Esophagus (tissue), 2 donors: ENCODE data around the gene FBXO7. TPM values are rescaled to one million over a fixed set of nuclear protein-coding genes. Genes with fewer than 3 reads are reported as not detected.

Source experiments
- H3K27ac ChIP-seq, 2 donors: one replicate each; pipeline ENCODE4 v1.5.1; 2013; ENCODE audit warnings: low read depth in 2 of 2, mild to moderate bottlenecking in 2 of 2, inconsistent platforms in 1 of 2, low read length in 1 of 2, moderate library complexity in 1 of 2
- H3K27me3 ChIP-seq, 2 donors: one replicate each; pipeline ENCODE4 v1.6.1; 2013; ENCODE audit warnings: low read length in 2 of 2, control low read depth in 1 of 2, mild to moderate bottlenecking in 1 of 2; ENCODE audit not compliant: insufficient read depth in 2 of 2, control insufficient read depth in 1 of 2
- H3K36me3 ChIP-seq, 2 donors: one replicate each; pipeline ENCODE4 v1.6.1; 2013; ENCODE audit warnings: low read length in 1 of 2; ENCODE audit not compliant: control insufficient read depth in 2 of 2, insufficient read depth in 2 of 2
- H3K4me1 ChIP-seq, 2 donors: one replicate each; pipeline ENCODE4 v1.6.1; 2013; ENCODE audit warnings: low read length in 1 of 2; ENCODE audit not compliant: control insufficient read depth in 2 of 2, insufficient read depth in 2 of 2
- H3K4me3 ChIP-seq, 2 donors: one replicate each; pipeline ENCODE4 v1.5.1; 2013; ENCODE audit warnings: low read length in 2 of 2, mild to moderate bottlenecking in 2 of 2, low read depth in 1 of 2, moderate library complexity in 1 of 2
- H3K9me3 ChIP-seq, 2 donors: one replicate each; pipeline ENCODE4 v1.6.1; 2013; ENCODE audit warnings: mild to moderate bottlenecking in 2 of 2, low read depth in 1 of 2, low read length in 1 of 2, moderate library complexity in 1 of 2; ENCODE audit not compliant: control insufficient read depth in 2 of 2, insufficient read depth in 1 of 2
- WGBS, 2 donors: extraction: QIAGEN DNeasy Blood & Tissue Kit; methylation state at CpG; one replicate each; pipeline ENCODE4 v1.1.7; 2013; 5-methylcytosine and 5-hydroxymethylcytosine counted together
- polyA plus RNA-seq, 2 donors: library from polyadenylated mRNA; stranded (reverse); fragments of 200-250 nt; gene quantifications; one replicate each; pipeline ENCODE4 v1.2.3, GENCODE V29; 2013
- donor health status: healthy with polysubstance abuse.
- donor health status: Bipolar disorder and iron deficiency.

FBXO7 gene
- polyA plus RNA-seq, 2 donors = 15.0 to 33.5 TPM

DNA sequence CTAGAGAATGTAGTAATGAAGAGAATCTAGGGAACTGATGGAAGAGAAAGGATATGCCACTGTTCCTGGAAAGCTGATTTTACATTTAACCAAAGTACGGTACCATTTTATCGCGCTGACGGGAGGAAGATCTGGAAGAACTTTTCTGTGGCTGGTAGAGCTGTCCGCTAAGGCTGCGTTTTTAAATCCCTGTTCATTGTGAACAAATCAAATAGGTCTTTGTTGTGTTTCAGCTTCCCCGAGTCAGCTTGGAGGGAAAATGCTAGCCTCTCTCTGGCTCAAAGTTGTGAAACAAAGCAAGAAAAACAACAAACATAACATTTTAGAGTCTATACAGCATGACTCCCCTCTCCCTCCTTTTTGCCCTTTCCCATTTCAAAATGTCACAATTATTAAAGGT is 34.4 kb downstream of the FBXO7 start:
- Histone ChIP-seq H3K9me3 (no peaks in the 10 kb centered on the region), H3K36me3 (no peaks in the 10 kb centered on the region), H3K27ac (no peak overlapping the region), H3K4me1 (no peaks in the 10 kb centered on the region), H3K27me3 (no peaks in the 10 kb centered on the region), H3K4me3 (no peak overlapping the region)
- 88 to 91% methylated on average over 7 of the region's 7 CpGs for WGBS, 2 donors

DNA sequence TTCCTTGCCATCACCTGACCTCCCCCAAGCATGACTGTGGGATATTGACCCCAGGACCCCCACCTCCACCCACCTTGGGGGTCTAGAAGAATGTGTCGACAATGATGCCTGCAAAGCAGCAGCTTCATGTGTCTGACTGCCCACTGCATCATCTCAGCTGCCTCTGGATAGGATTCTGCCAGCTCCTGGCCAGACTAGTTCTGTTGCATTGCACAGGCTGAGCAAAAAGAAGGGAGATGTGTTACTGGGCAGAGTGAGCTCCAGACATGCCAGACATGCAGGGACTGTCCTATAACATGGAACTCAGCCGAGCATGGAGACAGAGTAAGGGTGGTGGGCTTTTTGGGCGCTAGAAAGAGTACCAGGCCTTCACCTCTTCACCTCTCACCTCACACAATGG is 36.7 kb downstream of the FBXO7 start:
- no peaks in the 10 kb centered on the region for H3K27me3 ChIP-seq
- 72 to 76% methylated on average over 3 of the region's 3 CpGs for WGBS, 2 donors
- H3K4me3 ChIP-seq = no peak overlapping the region
- H3K36me3 ChIP-seq = no peaks in the 10 kb centered on the region
- no peak overlapping the region for H3K27ac ChIP-seq
- H3K4me1 ChIP-seq = no peaks in the 10 kb centered on the region
- H3K9me3 ChIP-seq = no peaks in the 10 kb centered on the region

DNA sequence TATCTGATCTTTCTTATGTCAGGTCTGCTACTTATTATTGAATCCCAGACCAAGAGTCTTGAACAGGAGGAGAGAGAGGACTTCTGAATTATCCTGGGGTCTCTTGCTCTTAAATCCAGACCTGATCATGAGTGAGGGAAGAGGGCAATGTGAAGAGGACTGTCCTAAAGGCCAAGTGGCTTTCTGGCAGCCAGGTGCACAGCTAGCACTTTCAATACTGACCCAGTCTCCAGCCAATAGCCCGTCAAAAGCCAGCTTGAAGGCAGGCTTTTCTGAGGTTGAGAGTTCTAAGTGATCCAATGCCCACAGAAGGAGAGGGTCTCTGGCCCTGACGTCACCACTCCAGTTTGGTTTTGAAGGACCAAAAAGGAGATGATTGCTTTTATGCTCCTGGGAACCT is 37.2 kb downstream of the FBXO7 start:
- no peaks in the 10 kb centered on the region for H3K36me3 ChIP-seq
- no peaks in the 10 kb centered on the region for H3K4me1 ChIP-seq
- no peaks in the 10 kb centered on the region for H3K27me3 ChIP-seq
- 69 to 72% methylated on average over 2 of the region's 2 CpGs for WGBS, 2 donors
- no peak overlapping the region for H3K27ac ChIP-seq
- no peak overlapping the region for H3K4me3 ChIP-seq
- no peaks in the 10 kb centered on the region for H3K9me3 ChIP-seq

DNA sequence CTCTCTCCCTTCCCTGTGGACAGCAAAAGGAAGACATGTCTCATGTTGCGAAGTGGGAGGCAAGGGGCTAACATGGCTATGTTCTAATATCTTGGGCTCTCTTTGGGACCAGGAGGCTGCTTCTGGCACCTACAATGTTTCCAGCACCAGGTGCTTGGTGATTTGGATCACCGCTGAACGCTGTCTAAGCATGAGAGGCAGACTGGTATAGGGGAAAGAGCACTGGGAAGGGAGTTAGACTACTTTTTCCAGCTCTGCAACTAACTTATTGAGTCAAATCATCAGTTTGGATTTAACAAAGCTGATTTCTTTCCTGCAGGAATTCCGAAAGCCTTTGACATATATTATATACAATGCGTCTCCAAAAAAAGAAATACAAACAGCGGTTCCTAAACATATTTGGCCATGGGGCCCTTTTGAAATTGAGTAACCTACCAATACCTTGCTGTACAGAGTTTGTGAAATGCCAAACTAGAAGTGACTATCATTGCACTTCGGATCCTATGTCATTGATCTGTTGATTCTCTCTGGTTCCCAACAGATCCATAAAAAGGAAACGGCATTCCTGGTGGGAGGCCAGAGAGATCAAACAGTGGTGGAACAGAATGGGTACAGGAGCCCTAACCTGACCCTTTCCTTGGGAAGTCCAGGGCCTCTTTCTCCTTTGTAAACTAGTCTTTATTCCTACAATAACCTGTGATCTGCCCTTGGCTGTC is 37.8 kb downstream of the FBXO7 start:
- H3K36me3 ChIP-seq = no peaks in the 10 kb centered on the region
- no peaks in the 10 kb centered on the region for H3K9me3 ChIP-seq
- H3K27me3 ChIP-seq = no peaks in the 10 kb centered on the region
- WGBS, 2 donors = 87 to 94% methylated on average over 8 of the region's 8 CpGs
- no peak overlapping the region for H3K27ac ChIP-seq
- no peak overlapping the region for H3K4me3 ChIP-seq
- no peaks in the 10 kb centered on the region for H3K4me1 ChIP-seq

DNA sequence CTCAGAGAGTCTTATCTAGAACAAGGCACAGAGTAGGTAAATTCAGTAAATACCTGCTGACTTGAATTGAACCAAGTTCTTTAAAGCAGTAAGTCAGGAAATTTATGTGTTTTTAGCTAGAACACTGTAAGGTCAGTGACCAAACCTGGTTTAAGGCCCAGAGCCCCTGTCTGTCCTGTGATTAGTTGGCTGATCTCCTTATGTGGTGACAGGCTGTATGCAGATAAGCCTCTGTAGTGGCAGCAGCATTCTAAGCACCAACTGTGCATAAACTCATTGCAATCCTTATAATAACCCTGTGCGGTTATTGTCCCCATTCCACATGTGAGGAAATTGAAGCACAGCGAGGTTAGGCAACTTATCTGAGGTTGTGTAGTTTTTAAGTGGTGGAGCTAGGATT is 40.5 kb downstream of the FBXO7 start:
- Histone ChIP-seq H3K9me3 (no peaks in the 10 kb centered on the region), H3K27me3 (no peaks in the 10 kb centered on the region), H3K4me1 (no peaks in the 10 kb centered on the region), H3K4me3 (no peak overlapping the region), H3K27ac (no peak overlapping the region), H3K36me3 (no peaks in the 10 kb centered on the region)
- 98% methylated on average over 2 of the region's 2 CpGs for WGBS, 2 donors

DNA sequence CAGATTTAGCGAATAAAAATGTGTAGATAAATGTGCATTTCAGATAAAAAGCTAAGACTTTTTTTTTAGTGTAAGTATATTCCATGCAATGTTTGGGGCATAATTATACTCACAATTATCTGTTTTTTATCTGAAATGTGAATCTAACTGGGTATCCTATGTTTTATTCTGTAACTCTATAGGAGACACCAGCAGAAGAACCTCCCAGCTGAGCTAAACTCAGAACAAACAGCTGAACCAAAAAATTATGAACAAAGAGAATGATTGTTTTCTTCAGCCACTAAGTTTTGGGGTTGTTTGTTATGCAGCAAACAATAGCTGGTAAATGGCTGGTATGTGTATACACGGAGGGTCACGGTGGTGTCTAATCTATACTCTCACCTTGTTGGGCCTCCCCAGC is 42.9 kb downstream of the FBXO7 start:
- H3K4me1 ChIP-seq = no peaks in the 10 kb centered on the region
- 93 to 96% methylated on average over 3 of the region's 3 CpGs for WGBS, 2 donors
- H3K4me3 ChIP-seq = no peak overlapping the region
- no peaks in the 10 kb centered on the region for H3K36me3 ChIP-seq
- no peaks in the 10 kb centered on the region for H3K27me3 ChIP-seq
- no peaks in the 10 kb centered on the region for H3K9me3 ChIP-seq
- no peak overlapping the region for H3K27ac ChIP-seq

DNA sequence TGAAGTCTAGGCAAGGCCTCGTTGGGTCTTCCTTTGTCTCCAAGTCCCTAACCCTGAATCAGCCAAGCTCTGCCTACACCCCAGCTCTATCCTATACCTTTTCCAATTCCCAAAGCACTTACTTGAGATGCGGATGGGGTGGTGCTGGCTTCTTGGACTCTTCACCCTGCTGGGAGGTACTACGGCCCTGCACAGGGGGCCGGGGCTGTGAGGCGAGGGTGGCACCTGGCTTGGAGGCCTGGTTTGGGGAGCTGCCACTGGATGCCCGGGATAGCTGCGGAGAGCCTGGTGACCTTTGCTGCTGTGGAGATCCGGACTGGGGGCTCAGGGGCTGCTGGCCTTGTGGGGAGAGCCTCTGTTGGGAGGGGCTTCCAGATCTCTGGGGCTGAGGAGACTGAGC is 43.3 kb downstream of the FBXO7 start:
- Histone ChIP-seq H3K27me3 (no peaks in the 10 kb centered on the region), H3K4me3 (no peak overlapping the region), H3K36me3 (no peaks in the 10 kb centered on the region), H3K4me1 (no peaks in the 10 kb centered on the region), H3K27ac (no peak overlapping the region), H3K9me3 (no peaks in the 10 kb centered on the region)
- WGBS, 2 donors = 90 to 95% methylated on average over 8 of the region's 8 CpGs

DNA sequence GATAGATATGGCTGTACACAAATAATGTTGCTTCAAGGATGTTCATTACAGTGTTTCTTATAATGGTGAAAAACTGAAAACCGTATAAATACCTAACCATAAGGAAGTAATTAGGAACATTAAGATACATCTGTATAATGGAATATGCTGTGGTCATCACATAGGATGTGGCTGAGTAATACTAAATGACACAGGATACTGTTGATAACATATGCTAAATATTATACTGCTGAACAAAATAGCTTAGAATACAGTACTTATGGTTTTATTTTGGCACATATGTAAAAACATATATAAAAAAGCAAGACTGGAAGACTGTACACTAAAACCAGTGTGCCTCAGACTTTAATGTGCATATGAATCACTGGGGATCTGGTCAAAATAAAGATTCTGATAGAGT is 43.8 kb downstream of the FBXO7 start:
- H3K27ac ChIP-seq = no peak overlapping the region
- H3K9me3 ChIP-seq = no peaks in the 10 kb centered on the region
- H3K4me1 ChIP-seq = no peaks in the 10 kb centered on the region
- 71 to 79% methylated on average over 1 of the region's 1 CpG for WGBS, 2 donors
- no peaks in the 10 kb centered on the region for H3K36me3 ChIP-seq
- no peaks in the 10 kb centered on the region for H3K27me3 ChIP-seq
- H3K4me3 ChIP-seq = no peak overlapping the region

DNA sequence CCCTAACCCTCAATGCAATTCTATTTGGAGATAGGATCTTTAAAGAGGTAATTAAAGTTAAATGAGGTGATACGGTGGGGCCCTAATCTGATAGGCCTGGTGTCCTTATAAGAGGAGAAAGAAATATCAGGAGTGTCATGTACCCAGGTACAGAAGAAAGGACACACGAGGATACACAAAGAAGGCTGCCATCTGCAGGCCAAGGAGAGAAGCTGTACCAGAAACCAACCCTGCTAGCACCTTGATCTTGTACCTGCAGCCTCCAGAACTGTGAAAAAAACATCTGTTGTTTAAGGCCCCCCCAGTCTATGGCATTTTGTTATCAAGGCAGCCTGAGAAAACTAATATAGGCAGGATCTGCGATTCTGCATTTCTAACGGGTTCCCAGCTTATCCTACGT is 44.2 kb downstream of the FBXO7 start:
- Histone ChIP-seq H3K27ac (no peak overlapping the region), H3K27me3 (no peaks in the 10 kb centered on the region), H3K36me3 (no peaks in the 10 kb centered on the region), H3K9me3 (no peaks in the 10 kb centered on the region), H3K4me3 (no peak overlapping the region), H3K4me1 (no peaks in the 10 kb centered on the region)
- WGBS, 2 donors = 84% methylated on average over 5 of the region's 5 CpGs

DNA sequence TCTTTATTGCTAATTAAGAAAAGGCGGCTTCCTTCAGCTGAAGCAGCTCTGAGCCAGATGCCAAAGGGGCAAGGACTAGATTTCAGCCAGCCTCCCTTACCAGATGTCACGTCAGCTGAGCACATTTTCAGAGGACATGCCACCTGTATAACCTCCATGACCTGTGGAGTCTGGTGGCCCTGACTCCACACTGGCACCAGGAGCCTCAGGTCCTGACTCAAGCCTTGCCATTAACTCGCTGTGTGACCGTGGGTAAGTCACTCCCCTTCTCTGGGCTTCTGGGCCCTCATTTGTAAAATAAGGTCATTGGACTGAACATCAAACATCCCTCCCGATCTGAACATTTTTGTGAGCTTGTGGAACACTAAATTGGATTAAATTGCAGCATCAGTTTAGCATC is 46.0 kb downstream of the FBXO7 start:
- no peak overlapping the region for H3K4me3 ChIP-seq
- no peaks in the 10 kb centered on the region for H3K4me1 ChIP-seq
- H3K27ac ChIP-seq = no peak overlapping the region
- no peaks in the 10 kb centered on the region for H3K36me3 ChIP-seq
- H3K27me3 ChIP-seq = no peaks in the 10 kb centered on the region
- 81 to 87% methylated on average over 5 of the region's 5 CpGs for WGBS, 2 donors
- H3K9me3 ChIP-seq = no peaks in the 10 kb centered on the region
